Measurements from ENCODE around the gene PXDN. TPM values are rescaled to one million over a fixed set of nuclear protein-coding genes. Genes with fewer than 3 reads are reported as not detected.

The PXDN gene
- total and polyA plus RNA-seq, 2 of the 4 experiments (the other 2 are of a cell fraction): 153 to 332 TPM

DNA sequence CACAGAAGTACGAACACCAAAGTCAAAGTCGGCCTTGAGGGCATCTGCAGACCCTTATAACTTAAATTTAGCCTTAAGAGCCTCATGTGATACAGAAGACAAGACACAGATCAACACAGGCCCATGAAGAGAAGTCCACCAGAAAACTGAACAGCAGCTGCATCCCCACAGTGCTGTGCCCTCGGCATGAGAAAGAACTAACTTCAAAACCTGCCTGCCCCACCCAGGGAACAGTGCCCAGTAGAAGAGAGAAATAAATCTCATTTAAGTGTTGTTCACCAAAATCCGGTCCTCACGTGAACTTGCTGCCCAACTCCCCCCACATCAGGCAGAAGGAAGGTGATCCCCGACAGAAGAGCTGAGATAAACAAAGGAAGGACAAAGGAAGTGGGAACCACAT lies 73.7 kb downstream of the PXDN start:
- Histone ChIP-seq H2BK5ac (ENCODE audit: low read depth, low read length, poor library complexity, severe bottlenecking) (no peak overlapping the region), H3K9me1 (ENCODE audit: insufficient read depth, low read length) (peaks cover 7% of the 10 kb centered on the region; the same call in 1 of the 2 replicates), H4K8ac (ENCODE audit: low read depth in 2 of 2, low read length in 2 of 2) (no peak overlapping the region), H3K9ac (ENCODE audit: low read depth, low read length) (no peak overlapping the region), H3K56ac (ENCODE audit: extremely low read depth, insufficient read depth, low read length) (no peak overlapping the region), H3K79me1 (ENCODE audit: low read depth in 1 of 2, low read length in 2 of 2) (peaks cover 38 to 64% of the 10 kb centered on the region in 2 experiments), H3K18ac (ENCODE audit: low read depth, low read length) (no peak overlapping the region), H2BK15ac (ENCODE audit: low read depth, low read length) (no peak overlapping the region), H2AFZ (replicated peaks; ENCODE audit: low read length, poor library complexity) (no peak overlapping the region), H3K36me3 (ENCODE audit: control insufficient read depth, insufficient read depth, low read length) (peaks cover 50% of the 10 kb centered on the region), H3K4me1 (ENCODE audit: control insufficient read depth, insufficient read depth, low read length) (peaks cover 4% of the 10 kb centered on the region; the same call in 1 of the 2 replicates), H3K14ac (replicated peaks; ENCODE audit: low read depth, low read length) (no peak overlapping the region), H3K4me3 (ENCODE audit: insufficient read depth, low read depth, low read length) (no peak overlapping the region), H2AK9ac (replicated peaks; ENCODE audit: low read depth, low read length, poor library complexity) (no peak overlapping the region), H3K23ac (ENCODE audit: low read depth, low read length) (no peak overlapping the region; the same call in 1 of the 2 replicates), H4K91ac (ENCODE audit: insufficient read depth, low read depth, low read length) (no peak overlapping the region; the same call in 1 of the 2 replicates), H3K4me2 (ENCODE audit: low read depth, low read length) (no peak overlapping the region), H3K9me3 (ENCODE audit: control insufficient read depth, insufficient read depth, low read length) (no peaks in the 10 kb centered on the region), H4K20me1 (ENCODE audit: insufficient read depth, low read length) (peaks cover 27% of the 10 kb centered on the region), H3K27ac (ENCODE audit: insufficient read depth, low read length) (no peak overlapping the region), H4K5ac (ENCODE audit: low read depth, low read length) (no peak overlapping the region), H3K27me3 (ENCODE audit: control insufficient read depth, insufficient read depth, low read length) (no peaks in the 10 kb centered on the region), H2AK5ac (ENCODE audit: low read depth, low read length) (no peak overlapping the region), H3K4ac (ENCODE audit: low read depth, low read length) (no peak overlapping the region), H2BK120ac (ENCODE audit: low read depth, low read length) (no peak overlapping the region), H2BK20ac (ENCODE audit: low read depth, low read length) (no peak overlapping the region)
- DNase-seq: no peak
- ChIA-PET CTCF (interaction anchor here (1.7 kb wide), 1 partner anchor 80 kb away, joined by 6 read pairs; no protein-coding TSS in a partner anchor), POLR2A (ENCODE audit: unreplicated experiment) (no interaction called here)
- TF ChIP-seq MAFK (IDR thresholded peaks at IDR 0.05; ENCODE audit: low read depth, low read length) (no peak), RCOR1 (IDR thresholded peaks at IDR 0.05; ENCODE audit: insufficient replicate concordance, low read length) (no peak), SMC3 (IDR thresholded peaks at IDR 0.05; ENCODE audit: low read depth, low read length) (no peak), NFE2L2 (IDR thresholded peaks at IDR 0.05; ENCODE audit: low read depth, low read length) (no peak), CHD1 (IDR thresholded peaks at IDR 0.05; ENCODE audit: low read depth, low read length) (no peak), MXI1 (IDR thresholded peaks at IDR 0.05; ENCODE audit: borderline replicate concordance, low read depth, low read length) (no peak), BHLHE40 (IDR thresholded peaks at IDR 0.05; ENCODE audit: low read depth, low read length) (no peak), POLR2A (IDR thresholded peaks at IDR 0.05; ENCODE audit: low read depth, low read length) (no peak), RFX5 (IDR thresholded peaks at IDR 0.05; ENCODE audit: low read depth, low read length) (no peak), FOS (IDR thresholded peaks at IDR 0.05; ENCODE audit: low read depth, low read length) (no peak), RAD21 (IDR thresholded peaks at IDR 0.05; ENCODE audit: low read length) (no peak), CEBPB (IDR thresholded peaks at IDR 0.05; ENCODE audit: low read depth, low read length) (no peak)
- TF ChIP-seq, protein P1, sequence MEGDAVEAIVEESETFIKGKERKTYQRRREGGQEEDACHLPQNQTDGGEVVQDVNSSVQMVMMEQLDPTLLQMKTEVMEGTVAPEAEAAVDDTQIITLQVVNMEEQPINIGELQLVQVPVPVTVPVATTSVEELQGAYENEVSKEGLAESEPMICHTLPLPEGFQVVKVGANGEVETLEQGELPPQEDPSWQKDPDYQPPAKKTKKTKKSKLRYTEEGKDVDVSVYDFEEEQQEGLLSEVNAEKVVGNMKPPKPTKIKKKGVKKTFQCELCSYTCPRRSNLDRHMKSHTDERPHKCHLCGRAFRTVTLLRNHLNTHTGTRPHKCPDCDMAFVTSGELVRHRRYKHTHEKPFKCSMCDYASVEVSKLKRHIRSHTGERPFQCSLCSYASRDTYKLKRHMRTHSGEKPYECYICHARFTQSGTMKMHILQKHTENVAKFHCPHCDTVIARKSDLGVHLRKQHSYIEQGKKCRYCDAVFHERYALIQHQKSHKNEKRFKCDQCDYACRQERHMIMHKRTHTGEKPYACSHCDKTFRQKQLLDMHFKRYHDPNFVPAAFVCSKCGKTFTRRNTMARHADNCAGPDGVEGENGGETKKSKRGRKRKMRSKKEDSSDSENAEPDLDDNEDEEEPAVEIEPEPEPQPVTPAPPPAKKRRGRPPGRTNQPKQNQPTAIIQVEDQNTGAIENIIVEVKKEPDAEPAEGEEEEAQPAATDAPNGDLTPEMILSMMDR (conservative IDR thresholded peaks at IDR 0.05; ENCODE audit: low read depth, low read length): no peak
- TF ChIP-seq, protein P2, sequence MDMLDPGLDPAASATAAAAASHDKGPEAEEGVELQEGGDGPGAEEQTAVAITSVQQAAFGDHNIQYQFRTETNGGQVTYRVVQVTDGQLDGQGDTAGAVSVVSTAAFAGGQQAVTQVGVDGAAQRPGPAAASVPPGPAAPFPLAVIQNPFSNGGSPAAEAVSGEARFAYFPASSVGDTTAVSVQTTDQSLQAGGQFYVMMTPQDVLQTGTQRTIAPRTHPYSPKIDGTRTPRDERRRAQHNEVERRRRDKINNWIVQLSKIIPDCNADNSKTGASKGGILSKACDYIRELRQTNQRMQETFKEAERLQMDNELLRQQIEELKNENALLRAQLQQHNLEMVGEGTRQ (IDR thresholded peaks at IDR 0.05; ENCODE audit: low read depth, low read length): no peak
- TF ChIP-seq, protein P3, sequence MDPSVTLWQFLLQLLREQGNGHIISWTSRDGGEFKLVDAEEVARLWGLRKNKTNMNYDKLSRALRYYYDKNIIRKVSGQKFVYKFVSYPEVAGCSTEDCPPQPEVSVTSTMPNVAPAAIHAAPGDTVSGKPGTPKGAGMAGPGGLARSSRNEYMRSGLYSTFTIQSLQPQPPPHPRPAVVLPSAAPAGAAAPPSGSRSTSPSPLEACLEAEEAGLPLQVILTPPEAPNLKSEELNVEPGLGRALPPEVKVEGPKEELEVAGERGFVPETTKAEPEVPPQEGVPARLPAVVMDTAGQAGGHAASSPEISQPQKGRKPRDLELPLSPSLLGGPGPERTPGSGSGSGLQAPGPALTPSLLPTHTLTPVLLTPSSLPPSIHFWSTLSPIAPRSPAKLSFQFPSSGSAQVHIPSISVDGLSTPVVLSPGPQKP (IDR thresholded peaks at IDR 0.05; ENCODE audit: borderline replicate concordance, low read depth, low read length): no peak
- no CpG with 5 or more reads among the region's 6 CpGs for WGBS, 2 experiments (ENCODE audit: extremely low coverage in 2 of 2, insufficient read length in 1 of 2)
- dilution Hi-C loops (cut with HindIII; ENCODE audit: low sequenced_read_pairs, unreplicated experiment) (no loop called here), in situ Hi-C loops (cut with MboI; ENCODE audit: low sequenced_read_pairs) (no loop called here), intact Hi-C loops (cut with micrococcal nuclease) (no loop called here)
- ATAC-seq (ENCODE audit: low read depth): no peak
- no TSS peak for BruUV-seq (replicated peaks)
